Mucosa of descending colon (tissue), 3 donors: ENCODE results near the gene C6orf89. TPM values are rescaled to one million over a fixed set of nuclear protein-coding genes. Genes with fewer than 3 reads are reported as not detected.

ENCODE experiments used
- ATAC-seq: fragments of 200-7000 bp; cut with Tn5 transposase; one replicate; pipeline ENCODE4 v1.9.1; 2020; ENCODE audit warnings: mild to moderate bottlenecking, moderate library complexity
- DNase-seq, 3 donors: peaks; one replicate each; pipeline ENCODE4 v3.0.0-alpha.2; 2020
- H3K36me3 ChIP-seq: fragments of 200-600 bp; one replicate; pipeline ENCODE4 v1.8.0; 2021; ENCODE audit warnings: low read depth, mild to moderate bottlenecking
- H3K4me1 ChIP-seq: fragments of 200-600 bp; one replicate; pipeline ENCODE4 v1.8.0; 2021; ENCODE audit warnings: low read depth, mild to moderate bottlenecking
- H3K4me3 ChIP-seq: fragments of 200-600 bp; one replicate; pipeline ENCODE4 v1.8.0; 2021; ENCODE audit warnings: mild to moderate bottlenecking
- H3K9me3 ChIP-seq: fragments of 200-600 bp; one replicate; pipeline ENCODE4 v1.8.0; 2021; ENCODE audit warnings: mild to moderate bottlenecking
- CTCF ChIP-seq: fragments of 200-600 bp; IDR thresholded peaks from one replicate; pipeline ENCODE4 v1.8.0; 2022; ENCODE audit warnings: antibody characterized with exemption, mild to moderate bottlenecking
- intact Hi-C, 2 donors: fragments of 100-400 bp; cut with DNase I in 1 of 2; cut with micrococcal nuclease in 1 of 2; formaldehyde crosslinking; loops; one replicate each; pipeline versions ENCODE4 v1.11.0 to v1.11.1; 2022; cut with DNase I, micrococcal nuclease
- total RNA-seq, 3 donors: library from RNA; stranded (reverse); fragmentation: NEBNext Ultra II Directional in 2 of 3; extraction: Animal tissue kit (Norgen Biotek cat#: 25700) in 2 of 3; gene quantifications; one replicate each; pipeline versions ENCODE4 v1.2.1 to v1.2.4, GENCODE V29; 2021 to 2023
- donor health status: DM: no; HTN: no; CAD: no; lungs with moderate emphysema.
- donor health status: DM: no; HTN: no; CAD: no.
- donor health status: DM: no; HTN: yes; CAD: no.

Gene C6orf89
- total RNA-seq, 3 donors from 2014 or later: 53.9 to 66.6 (median 56.0) TPM

GRCh38 chr6:36930483-36930882 is 44.7 kb downstream of the C6orf89 start:
- Histone ChIP-seq H3K4me3 (no peak overlapping the region), H3K9me3 (no peaks in the 10 kb centered on the region), H3K36me3 (no peaks in the 10 kb centered on the region), H3K4me1 (peaks cover 11% of the 10 kb centered on the region)
- intact Hi-C loops: no loop called here
- TF ChIP-seq CTCF: no peak
- ATAC-seq (no peak), DNase-seq (no peak)

GRCh38 chr6:36933102-36933501 is 47.4 kb downstream of the C6orf89 start:
- no peak for TF ChIP-seq CTCF
- no peaks in the 10 kb centered on the region for H3K4me1 ChIP-seq
- no peak for ATAC-seq
- intact Hi-C loops: no loop called here
- no peaks in the 10 kb centered on the region for H3K9me3 ChIP-seq
- no peaks in the 10 kb centered on the region for H3K36me3 ChIP-seq
- no peak overlapping the region for H3K4me3 ChIP-seq
- no peak for DNase-seq

- TF ChIP-seq CTCF: no peak
- intact Hi-C loops: no loop called here
- H3K36me3 ChIP-seq: no peaks in the 10 kb centered on the region
- H3K4me3 ChIP-seq: no peak overlapping the region
- DNase-seq (no peak), ATAC-seq (no peak)
- no peaks in the 10 kb centered on the region for H3K4me1 ChIP-seq
- no peaks in the 10 kb centered on the region for H3K9me3 ChIP-seq
These were observed 47.8 kb downstream of the C6orf89 start for GRCh38 chr6:36933519-36933918.

GRCh38 chr6:36934901-36935300 is 49.1 kb downstream of the C6orf89 start:
- ATAC-seq (no peak), DNase-seq (no peak)
- intact Hi-C loops: no loop called here
- Histone ChIP-seq H3K4me3 (no peak overlapping the region), H3K9me3 (no peaks in the 10 kb centered on the region), H3K36me3 (no peaks in the 10 kb centered on the region), H3K4me1 (no peaks in the 10 kb centered on the region)
- TF ChIP-seq CTCF: no peak

GRCh38 chr6:36936824-36937223 is 51.1 kb downstream of the C6orf89 start:
- DNase-seq: no peak
- no peak for TF ChIP-seq CTCF
- no peak for ATAC-seq
- intact Hi-C loops: no loop called here
- H3K9me3 ChIP-seq: no peaks in the 10 kb centered on the region
- H3K36me3 ChIP-seq: no peaks in the 10 kb centered on the region
- no peak overlapping the region for H3K4me3 ChIP-seq
- H3K4me1 ChIP-seq: no peaks in the 10 kb centered on the region

GRCh38 chr6:36937896-36938295 is 52.1 kb downstream of the C6orf89 start:
- no peak for TF ChIP-seq CTCF
- Histone ChIP-seq H3K36me3 (no peaks in the 10 kb centered on the region), H3K4me1 (no peaks in the 10 kb centered on the region), H3K4me3 (no peak overlapping the region), H3K9me3 (no peaks in the 10 kb centered on the region)
- DNase-seq (no peak), ATAC-seq (no peak)
- intact Hi-C loops: no loop called here
